ENCODE results near the gene RECK.

DNA sequence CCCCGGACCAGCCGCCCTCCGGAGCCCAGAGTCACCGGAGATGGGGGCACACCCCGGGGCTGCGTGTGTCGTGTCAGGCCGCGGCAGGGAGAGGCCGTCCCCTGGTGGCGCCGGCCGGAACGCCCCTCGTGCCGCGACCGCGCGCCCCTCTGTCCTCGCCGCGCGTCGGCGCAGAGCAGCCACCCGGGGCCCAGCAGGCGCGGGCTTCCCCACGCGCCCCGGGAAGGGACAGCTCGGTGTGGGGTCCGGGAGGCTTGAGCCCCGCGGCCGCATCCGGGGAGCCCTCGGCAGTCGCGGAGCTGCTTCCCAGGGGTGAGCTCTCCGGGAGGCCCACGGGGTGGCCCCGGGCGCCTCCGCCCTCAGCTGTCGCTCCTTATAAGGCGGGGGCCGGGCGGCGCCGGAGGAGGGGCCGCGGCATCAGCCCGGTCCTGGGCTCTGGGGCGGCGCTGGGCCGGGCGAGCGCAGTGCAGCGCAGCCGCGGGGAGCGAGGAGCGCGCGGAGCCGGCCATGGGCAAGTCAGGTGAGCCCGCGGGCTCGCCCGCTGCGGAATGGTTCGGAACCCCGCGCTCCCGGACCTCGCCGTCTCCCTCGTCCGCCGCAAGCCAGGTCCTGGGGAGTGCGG lies 99.7 kb downstream of the RECK start, which contains the start of gene GLIPR2:
- TF ChIP-seq, protein P1, sequence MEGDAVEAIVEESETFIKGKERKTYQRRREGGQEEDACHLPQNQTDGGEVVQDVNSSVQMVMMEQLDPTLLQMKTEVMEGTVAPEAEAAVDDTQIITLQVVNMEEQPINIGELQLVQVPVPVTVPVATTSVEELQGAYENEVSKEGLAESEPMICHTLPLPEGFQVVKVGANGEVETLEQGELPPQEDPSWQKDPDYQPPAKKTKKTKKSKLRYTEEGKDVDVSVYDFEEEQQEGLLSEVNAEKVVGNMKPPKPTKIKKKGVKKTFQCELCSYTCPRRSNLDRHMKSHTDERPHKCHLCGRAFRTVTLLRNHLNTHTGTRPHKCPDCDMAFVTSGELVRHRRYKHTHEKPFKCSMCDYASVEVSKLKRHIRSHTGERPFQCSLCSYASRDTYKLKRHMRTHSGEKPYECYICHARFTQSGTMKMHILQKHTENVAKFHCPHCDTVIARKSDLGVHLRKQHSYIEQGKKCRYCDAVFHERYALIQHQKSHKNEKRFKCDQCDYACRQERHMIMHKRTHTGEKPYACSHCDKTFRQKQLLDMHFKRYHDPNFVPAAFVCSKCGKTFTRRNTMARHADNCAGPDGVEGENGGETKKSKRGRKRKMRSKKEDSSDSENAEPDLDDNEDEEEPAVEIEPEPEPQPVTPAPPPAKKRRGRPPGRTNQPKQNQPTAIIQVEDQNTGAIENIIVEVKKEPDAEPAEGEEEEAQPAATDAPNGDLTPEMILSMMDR (IDR thresholded peaks at IDR 0.05) = peak in 3 of 4 experiments; percentile 9 to 44 (median 43)
- peak; percentile 90 to 94 for TF ChIP-seq POLR2A (IDR thresholded peaks at IDR 0.05)

Data from uterus (tissue), 2 donors.